Measurements from ENCODE around the gene FBXL2.

The FBXL2 gene, protein sequence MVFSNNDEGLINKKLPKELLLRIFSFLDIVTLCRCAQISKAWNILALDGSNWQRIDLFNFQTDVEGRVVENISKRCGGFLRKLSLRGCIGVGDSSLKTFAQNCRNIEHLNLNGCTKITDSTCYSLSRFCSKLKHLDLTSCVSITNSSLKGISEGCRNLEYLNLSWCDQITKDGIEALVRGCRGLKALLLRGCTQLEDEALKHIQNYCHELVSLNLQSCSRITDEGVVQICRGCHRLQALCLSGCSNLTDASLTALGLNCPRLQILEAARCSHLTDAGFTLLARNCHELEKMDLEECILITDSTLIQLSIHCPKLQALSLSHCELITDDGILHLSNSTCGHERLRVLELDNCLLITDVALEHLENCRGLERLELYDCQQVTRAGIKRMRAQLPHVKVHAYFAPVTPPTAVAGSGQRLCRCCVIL

DNA sequence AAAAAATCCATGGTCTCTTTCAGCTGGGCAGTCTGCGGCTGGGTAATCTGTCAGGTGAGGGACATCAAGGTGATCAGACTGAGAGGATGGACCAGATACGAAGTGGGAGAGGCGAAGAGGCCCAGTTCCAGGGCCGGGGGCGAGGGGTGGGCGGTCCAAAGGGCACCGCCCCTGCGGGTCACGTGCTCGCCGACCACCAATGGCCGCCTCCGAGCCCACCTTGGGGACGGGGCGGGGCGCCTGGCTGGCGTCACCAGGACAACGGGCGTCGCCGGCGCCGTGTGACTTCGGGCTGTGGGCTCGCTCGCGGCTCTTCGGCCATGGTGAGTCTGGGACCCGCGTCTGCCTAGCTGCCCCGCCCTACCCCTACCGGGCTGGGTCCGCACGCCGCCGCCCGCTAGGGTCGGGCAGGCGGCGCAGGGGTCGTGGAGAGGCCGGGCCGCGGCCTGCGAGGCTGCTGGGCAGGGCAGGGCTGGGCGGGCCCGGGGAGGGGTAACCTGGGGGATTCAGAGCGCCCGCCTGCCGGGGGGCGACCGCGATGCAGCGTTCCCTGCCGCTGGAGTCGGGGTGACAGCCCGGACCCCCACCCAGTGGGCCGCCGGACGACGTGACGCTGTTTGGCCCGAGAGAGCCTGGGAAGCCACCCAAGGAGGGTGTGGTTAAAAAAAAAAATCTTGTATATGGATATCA lies at the start of gene FBXL2:
FBXL2 (plus strand) TSS at position 250 of the 690 bp plus-strand sequence; CDS start at position 321, 71 bp downstream.
- H3K4me3 ChIP-seq (ENCODE audit: low read depth, low read length): peak within 1 kb of the TSS; percentile 68
- H3K4me1 ChIP-seq (ENCODE audit: control insufficient read depth, insufficient read depth, low read length): no peaks in the 10 kb centered on the region
- no peaks in the 10 kb centered on the region for H3K9me3 ChIP-seq (ENCODE audit: control insufficient read depth, insufficient read depth, low read depth, low read length)
- H3K27ac ChIP-seq (ENCODE audit: extremely low read depth, low read depth, low read length): peak within 1 kb of the TSS; percentile 59; the same call in 1 of the 2 replicates
- ChIA-PET CTCF (interaction anchor here (1.3 to 1.9 kb wide), 2 partner anchors 96 to 146 kb away, joined by 4 to 6 read pairs; no protein-coding TSS in a partner anchor), POLR2A (no interaction called here)
- no peaks in the 10 kb centered on the region for H3K36me3 ChIP-seq (ENCODE audit: control insufficient read depth in 2 of 2, insufficient read depth in 1 of 2, low read length in 2 of 2)
- TF ChIP-seq ZNF501 (tag by site-specific recombination; IDR thresholded peaks at IDR 0.05) (no peak), ZBTB8A (tag by site-specific recombination; IDR thresholded peaks at IDR 0.05) (peak; percentile 67), SCRT2 (tag by site-specific recombination; IDR thresholded peaks at IDR 0.05) (no peak), ZNF561 (tag by site-specific recombination; IDR thresholded peaks at IDR 0.05; ENCODE audit: borderline replicate concordance) (peak; percentile 35; the same call in 1 of the 2 replicates), KLF16 (tag by site-specific recombination; IDR thresholded peaks at IDR 0.05) (0 out of 2 replicates have a peak, but pooled peaks have one; percentile 21), ZNF16 (tag by site-specific recombination; IDR thresholded peaks at IDR 0.05; ENCODE audit: low read depth) (no peak), SP3 (tag by site-specific recombination; IDR thresholded peaks at IDR 0.05) (peak; percentile 81), ZNF202 (tag by site-specific recombination; IDR thresholded peaks at IDR 0.05; ENCODE audit: borderline replicate concordance) (no peak), ZNF292 (tag by site-specific recombination; IDR thresholded peaks at IDR 0.05; ENCODE audit: borderline replicate concordance, low read depth) (no peak), ZNF747 (tag by site-specific recombination; IDR thresholded peaks at IDR 0.05) (no peak), ZNF473 (tag by site-specific recombination; IDR thresholded peaks at IDR 0.05) (no peak), ZNF624 (tag by site-specific recombination; IDR thresholded peaks at IDR 0.05) (no peak), GFI1B (tag by site-specific recombination; IDR thresholded peaks at IDR 0.05) (no peak), ZNF76 (tag by site-specific recombination; IDR thresholded peaks at IDR 0.05; ENCODE audit: borderline replicate concordance, low read depth) (no peak; the same call in 1 of the 2 replicates), ZFHX2 (tag by site-specific recombination; conservative IDR thresholded peaks at IDR 0.05) (peak; percentile 73), ZNF600 (tag by site-specific recombination; IDR thresholded peaks at IDR 0.05) (no peak), EGR2 (tag by site-specific recombination; IDR thresholded peaks at IDR 0.05; ENCODE audit: low read depth) (peak; percentile 59), ZBTB26 (tag by site-specific recombination; optimal IDR thresholded peaks at IDR 0.05) (peak; percentile 52), ZNF221 (tag by site-specific recombination; IDR thresholded peaks at IDR 0.05; ENCODE audit: borderline replicate concordance) (no peak), ZNF664 (tag by site-specific recombination; IDR thresholded peaks at IDR 0.05) (no peak), ZNF704 (tag by site-specific recombination; IDR thresholded peaks at IDR 0.05) (no peak), KLF1 (tag by site-specific recombination; IDR thresholded peaks at IDR 0.05) (peak; percentile 73), HOXC10 (CRISPR knock-in tag; IDR thresholded peaks at IDR 0.05) (no peak), ZNF362 (tag by site-specific recombination; IDR thresholded peaks at IDR 0.05) (peak; percentile 51), ZNF175 (tag by site-specific recombination; IDR thresholded peaks at IDR 0.05) (no peak), ZNF654 (tag by site-specific recombination; IDR thresholded peaks at IDR 0.05; ENCODE audit: low read depth) (no peak)
- TF ChIP-seq, protein P1, sequence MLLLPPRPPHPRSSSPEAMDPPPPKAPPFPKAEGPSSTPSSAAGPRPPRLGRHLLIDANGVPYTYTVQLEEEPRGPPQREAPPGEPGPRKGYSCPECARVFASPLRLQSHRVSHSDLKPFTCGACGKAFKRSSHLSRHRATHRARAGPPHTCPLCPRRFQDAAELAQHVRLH (tag by site-specific recombination; IDR thresholded peaks at IDR 0.05): no peak
- TF ChIP-seq, protein P2, sequence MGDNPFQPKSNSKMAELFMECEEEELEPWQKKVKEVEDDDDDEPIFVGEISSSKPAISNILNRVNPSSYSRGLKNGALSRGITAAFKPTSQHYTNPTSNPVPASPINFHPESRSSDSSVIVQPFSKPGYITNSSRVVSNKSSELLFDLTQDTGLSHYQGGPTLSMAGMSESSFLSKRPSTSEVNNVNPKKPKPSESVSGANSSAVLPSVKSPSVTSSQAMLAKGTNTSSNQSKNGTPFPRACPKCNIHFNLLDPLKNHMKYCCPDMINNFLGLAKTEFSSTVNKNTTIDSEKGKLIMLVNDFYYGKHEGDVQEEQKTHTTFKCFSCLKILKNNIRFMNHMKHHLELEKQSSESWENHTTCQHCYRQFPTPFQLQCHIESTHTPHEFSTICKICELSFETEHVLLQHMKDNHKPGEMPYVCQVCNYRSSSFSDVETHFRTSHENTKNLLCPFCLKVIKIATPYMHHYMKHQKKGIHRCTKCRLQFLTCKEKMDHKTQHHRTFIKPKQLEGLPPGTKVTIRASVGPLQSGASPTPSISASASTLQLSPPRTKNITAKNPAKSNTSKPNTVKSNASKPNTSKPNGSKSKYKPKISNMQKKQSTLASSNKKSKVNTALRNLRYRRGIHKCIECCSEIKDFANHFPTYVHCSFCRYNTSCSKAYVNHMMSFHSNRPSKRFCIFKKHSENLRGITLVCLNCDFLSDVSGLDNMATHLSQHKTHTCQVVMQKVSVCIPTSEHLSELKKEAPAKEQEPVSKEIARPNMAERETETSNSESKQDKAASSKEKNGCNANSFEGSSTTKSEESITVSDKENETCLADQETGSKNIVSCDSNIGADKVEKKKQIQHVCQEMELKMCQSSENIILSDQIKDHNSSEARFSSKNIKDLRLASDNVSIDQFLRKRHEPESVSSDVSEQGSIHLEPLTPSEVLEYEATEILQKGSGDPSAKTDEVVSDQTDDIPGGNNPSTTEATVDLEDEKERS (tag by site-specific recombination; IDR thresholded peaks at IDR 0.05): no peak
- TF ChIP-seq, protein P3, sequence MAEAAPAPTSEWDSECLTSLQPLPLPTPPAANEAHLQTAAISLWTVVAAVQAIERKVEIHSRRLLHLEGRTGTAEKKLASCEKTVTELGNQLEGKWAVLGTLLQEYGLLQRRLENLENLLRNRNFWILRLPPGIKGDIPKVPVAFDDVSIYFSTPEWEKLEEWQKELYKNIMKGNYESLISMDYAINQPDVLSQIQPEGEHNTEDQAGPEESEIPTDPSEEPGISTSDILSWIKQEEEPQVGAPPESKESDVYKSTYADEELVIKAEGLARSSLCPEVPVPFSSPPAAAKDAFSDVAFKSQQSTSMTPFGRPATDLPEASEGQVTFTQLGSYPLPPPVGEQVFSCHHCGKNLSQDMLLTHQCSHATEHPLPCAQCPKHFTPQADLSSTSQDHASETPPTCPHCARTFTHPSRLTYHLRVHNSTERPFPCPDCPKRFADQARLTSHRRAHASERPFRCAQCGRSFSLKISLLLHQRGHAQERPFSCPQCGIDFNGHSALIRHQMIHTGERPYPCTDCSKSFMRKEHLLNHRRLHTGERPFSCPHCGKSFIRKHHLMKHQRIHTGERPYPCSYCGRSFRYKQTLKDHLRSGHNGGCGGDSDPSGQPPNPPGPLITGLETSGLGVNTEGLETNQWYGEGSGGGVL (tag by site-specific recombination; IDR thresholded peaks at IDR 0.05): no peak
